Neutrophil (primary cell): ENCODE results near the gene ACOT6.

Experiments used
- H3K27ac ChIP-seq: fragments of 200-600 bp; sonication (generic); 2 replicates; pipeline ENCODE4 v1.5.1; 2016; ENCODE audit warnings: mild to moderate bottlenecking, moderate library complexity
- H3K27me3 ChIP-seq: fragments of 200-600 bp; sonication (generic); 2 replicates; pipeline ENCODE4 v1.6.0; 2016; ENCODE audit warnings: mild to moderate bottlenecking
- H3K36me3 ChIP-seq: fragments of 200-600 bp; sonication (generic); 2 replicates; pipeline ENCODE4 v1.5.1; 2017
- H3K4me1 ChIP-seq, 2 experiments: fragments of 200-600 bp in 1 of 2; sonication (generic) in 1 of 2; 1 replicate in 1 of 2; 2 replicates in 1 of 2; pipeline versions ENCODE4 v1.5.1 to v1.6.1; 2013 to 2016; ENCODE audit warnings: low read depth in 1 of 2, low read length in 1 of 2, mild to moderate bottlenecking in 1 of 2, moderate library complexity in 1 of 2; ENCODE audit not compliant: control insufficient read depth in 1 of 2, insufficient read depth in 1 of 2
- H3K4me3 ChIP-seq, 2 experiments: fragments of 200-600 bp in 1 of 2; sonication (generic) in 1 of 2; 1 replicate in 1 of 2; 2 replicates in 1 of 2; pipeline ENCODE4 v1.5.1; 2013 to 2016; ENCODE audit warnings: low read depth in 1 of 2, low read length in 1 of 2, mild to moderate bottlenecking in 1 of 2, moderate library complexity in 1 of 2
- H3K9me3 ChIP-seq: fragments of 200-600 bp; sonication (generic); 2 replicates; pipeline ENCODE4 v1.5.1; 2016
- CTCF ChIP-seq: fragments of 200-600 bp; sonication (generic); IDR thresholded peaks from 2 replicates; pipeline ENCODE4 v1.5.1; 2016; ENCODE audit warnings: antibody characterized with exemption

ACOT6 gene

GRCh38 chr14:73619524-73619923 lies 7.2 kb downstream of the ACOT6 start:
- Histone ChIP-seq H3K9me3 (no peaks in the 10 kb centered on the region), H3K27ac (no peak overlapping the region), H3K4me3 (no peak overlapping the region), H3K36me3 (no peaks in the 10 kb centered on the region), H3K27me3 (no peaks in the 10 kb centered on the region), H3K4me1 (no peaks in the 10 kb centered on the region)
- TF ChIP-seq CTCF: no peak

GRCh38 chr14:73620268-73620667 lies 8.0 kb downstream of the ACOT6 start:
- Histone ChIP-seq H3K9me3 (no peaks in the 10 kb centered on the region), H3K36me3 (no peaks in the 10 kb centered on the region), H3K27me3 (no peaks in the 10 kb centered on the region), H3K4me1 (no peaks in the 10 kb centered on the region), H3K27ac (no peak overlapping the region), H3K4me3 (no peak overlapping the region)
- TF ChIP-seq CTCF: no peak

- no peaks in the 10 kb centered on the region for H3K27me3 ChIP-seq
- H3K4me3 ChIP-seq: no peak overlapping the region
- H3K36me3 ChIP-seq: no peaks in the 10 kb centered on the region
- H3K27ac ChIP-seq: no peak overlapping the region
- no peaks in the 10 kb centered on the region for H3K9me3 ChIP-seq
- no peaks in the 10 kb centered on the region for H3K4me1 ChIP-seq
- no peak for TF ChIP-seq CTCF
Measured at GRCh38 chr14:73623504-73624054, 11.3 kb downstream of the ACOT6 start.

- no peaks in the 10 kb centered on the region for H3K27me3 ChIP-seq
- no peaks in the 10 kb centered on the region for H3K4me1 ChIP-seq
- no peak for TF ChIP-seq CTCF
- H3K9me3 ChIP-seq: no peaks in the 10 kb centered on the region
- no peak overlapping the region for H3K27ac ChIP-seq
- no peak overlapping the region for H3K4me3 ChIP-seq
- no peaks in the 10 kb centered on the region for H3K36me3 ChIP-seq
Measured at GRCh38 chr14:73625706-73626105, 13.4 kb downstream of the ACOT6 start.

GRCh38 chr14:73627151-73627558 lies 14.8 kb downstream of the ACOT6 start:
- TF ChIP-seq CTCF: no peak
- no peak overlapping the region for H3K27ac ChIP-seq
- no peaks in the 10 kb centered on the region for H3K9me3 ChIP-seq
- H3K4me1 ChIP-seq: no peaks in the 10 kb centered on the region
- H3K27me3 ChIP-seq: no peaks in the 10 kb centered on the region
- H3K4me3 ChIP-seq: no peak overlapping the region
- H3K36me3 ChIP-seq: no peaks in the 10 kb centered on the region
